GM19438 (cell line): ENCODE results near the gene TMPRSS7.
A peak's percentile ranks its signal among the peaks of the same experiment; 100 is the strongest.

Source experiments
- ATAC-seq: cut with Tn5 transposase; IDR thresholded peaks from one replicate; pipeline ENCODE4 v1.9.1; 2021; ENCODE audit warnings: low read depth; ENCODE audit not compliant: unreplicated experiment

TMPRSS7 gene

DNA sequence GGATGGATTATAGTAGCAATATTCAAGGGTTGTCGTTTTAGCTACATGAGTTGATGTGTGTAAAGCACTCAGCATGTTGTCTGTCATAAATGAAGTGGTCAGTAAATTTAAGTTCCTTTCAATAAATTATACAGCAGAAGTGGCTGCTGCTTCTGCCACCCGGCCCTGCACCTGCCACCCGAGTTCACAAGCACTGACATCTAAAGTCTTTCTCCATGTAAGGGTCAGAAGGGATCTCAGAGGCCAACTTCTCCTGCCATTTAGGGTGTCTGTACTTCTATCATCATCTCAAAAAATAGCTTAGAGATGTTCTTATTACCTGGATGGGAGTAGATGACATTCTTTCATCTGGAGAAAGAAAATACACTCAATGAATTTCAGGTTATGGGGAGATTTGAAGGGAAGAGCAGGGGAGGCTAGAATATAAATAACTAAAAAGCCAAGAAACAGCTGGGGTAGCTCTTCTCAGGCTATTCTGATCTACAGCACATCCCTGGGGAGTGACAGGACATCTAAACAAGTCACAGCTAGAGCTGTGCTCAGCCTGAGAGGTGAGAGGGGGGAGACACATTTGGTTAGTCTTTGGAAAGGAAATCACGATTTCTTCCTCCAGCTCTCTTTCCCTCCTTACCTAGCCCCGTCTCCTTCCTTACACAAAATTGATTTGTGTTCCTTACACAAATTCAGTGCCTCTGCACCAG, 90.5 kb downstream of the TMPRSS7 start:
- ATAC-seq: no peak

DNA sequence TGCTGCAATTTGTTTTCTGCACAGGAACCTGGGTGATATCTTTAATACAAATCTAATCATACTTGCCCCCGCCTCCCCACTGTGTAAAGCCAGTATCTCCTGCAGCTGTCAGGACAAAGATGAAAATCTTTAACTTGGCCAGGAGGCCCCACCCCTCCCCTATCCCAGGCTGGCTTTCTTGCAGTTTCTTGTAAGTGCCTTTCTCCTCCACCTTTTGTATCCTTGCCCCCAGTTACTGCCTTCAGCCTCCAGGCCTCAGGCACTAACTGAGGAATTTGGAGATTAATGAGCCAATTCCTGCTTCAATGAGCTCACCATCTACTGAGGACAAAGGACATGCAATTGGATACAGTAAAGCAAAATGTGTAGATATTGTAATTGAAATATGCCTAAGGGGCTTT, 92.0 kb downstream of the TMPRSS7 start:
- no peak for ATAC-seq

DNA sequence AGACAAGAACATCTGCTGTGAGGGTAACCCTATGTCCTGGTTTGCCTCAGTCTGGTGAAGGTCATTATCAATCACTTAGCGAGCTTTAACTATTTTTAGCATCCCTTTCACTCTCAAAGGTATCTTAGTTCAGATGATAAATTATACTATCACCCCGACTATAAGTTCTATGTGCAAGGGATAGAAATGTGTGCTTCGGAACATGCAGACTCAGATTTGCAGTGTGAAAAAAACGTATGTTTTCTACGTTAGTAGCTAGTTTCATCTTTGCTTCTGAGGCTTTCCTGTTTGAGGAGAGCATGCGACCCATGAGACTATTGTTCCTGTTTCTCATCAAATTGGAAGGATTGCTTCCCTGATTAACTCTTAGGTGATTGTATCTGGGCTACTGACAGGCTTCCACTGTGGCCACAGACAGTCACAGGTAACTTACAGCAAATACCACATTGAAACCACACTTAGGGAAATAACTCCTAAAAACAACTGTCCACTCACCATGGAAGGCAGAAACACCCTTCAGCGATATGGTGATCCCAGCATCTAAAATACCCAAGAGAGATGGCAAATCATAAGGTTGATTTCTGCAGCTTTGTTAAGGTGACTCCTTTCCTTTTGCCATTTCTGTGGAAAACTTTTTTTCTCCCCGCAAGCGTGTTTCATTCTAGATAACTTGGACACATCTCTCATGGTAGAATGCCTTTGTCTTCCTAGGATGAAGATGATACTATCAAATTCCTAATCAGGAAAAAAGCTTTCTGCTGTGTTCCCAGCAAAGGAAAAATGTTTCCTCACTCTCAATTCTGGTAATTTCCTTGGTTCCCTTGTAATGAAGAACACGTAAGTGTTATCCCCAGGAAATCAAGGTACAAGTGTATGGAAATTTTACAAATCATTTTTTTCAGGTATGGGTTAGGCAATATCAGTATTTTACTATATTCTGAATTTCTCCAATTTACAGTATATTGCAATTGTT, 93.3 kb downstream of the TMPRSS7 start:
- ATAC-seq: no peak

DNA sequence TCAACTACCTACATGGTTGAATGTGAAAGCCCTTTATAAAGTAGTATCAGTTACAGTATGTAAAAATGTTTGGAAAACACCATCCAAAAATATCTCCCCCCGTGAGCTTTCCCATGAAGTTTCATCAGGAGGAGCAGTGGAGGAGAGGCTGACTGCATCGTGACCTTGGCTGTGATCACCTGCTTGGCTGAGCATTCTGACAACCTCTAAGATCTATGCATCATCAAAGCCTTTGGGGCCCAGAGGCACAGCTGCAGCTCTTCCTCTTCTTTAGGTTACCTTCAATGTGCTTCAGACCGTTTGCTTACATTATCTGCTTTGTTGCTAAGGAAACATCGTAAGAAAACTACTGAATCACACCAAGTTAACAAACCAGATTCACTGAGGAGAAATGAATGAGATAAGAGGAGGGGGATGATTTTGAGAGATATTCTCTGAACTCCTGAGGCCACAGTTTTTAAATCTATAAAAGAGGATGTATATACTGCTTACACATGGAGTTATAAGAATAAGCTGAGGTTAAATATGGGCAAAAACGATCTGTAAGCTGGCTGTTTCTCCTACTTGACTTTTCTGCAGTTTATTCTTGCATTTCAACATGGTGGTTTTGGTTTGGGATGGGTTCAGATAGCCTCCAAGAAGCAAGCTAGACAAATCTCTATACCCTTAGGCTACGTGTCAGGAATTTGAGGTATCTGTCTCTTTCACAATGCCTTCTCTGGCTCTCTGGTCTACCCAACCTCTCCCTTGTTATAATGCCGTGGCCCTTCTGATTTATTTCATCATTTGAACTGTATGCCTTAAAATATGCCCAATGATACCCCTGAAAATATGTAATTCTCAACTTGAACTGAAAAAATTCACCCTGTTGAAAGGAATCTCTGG, 94.5 kb downstream of the TMPRSS7 start:
- ATAC-seq: peak; percentile 34

DNA sequence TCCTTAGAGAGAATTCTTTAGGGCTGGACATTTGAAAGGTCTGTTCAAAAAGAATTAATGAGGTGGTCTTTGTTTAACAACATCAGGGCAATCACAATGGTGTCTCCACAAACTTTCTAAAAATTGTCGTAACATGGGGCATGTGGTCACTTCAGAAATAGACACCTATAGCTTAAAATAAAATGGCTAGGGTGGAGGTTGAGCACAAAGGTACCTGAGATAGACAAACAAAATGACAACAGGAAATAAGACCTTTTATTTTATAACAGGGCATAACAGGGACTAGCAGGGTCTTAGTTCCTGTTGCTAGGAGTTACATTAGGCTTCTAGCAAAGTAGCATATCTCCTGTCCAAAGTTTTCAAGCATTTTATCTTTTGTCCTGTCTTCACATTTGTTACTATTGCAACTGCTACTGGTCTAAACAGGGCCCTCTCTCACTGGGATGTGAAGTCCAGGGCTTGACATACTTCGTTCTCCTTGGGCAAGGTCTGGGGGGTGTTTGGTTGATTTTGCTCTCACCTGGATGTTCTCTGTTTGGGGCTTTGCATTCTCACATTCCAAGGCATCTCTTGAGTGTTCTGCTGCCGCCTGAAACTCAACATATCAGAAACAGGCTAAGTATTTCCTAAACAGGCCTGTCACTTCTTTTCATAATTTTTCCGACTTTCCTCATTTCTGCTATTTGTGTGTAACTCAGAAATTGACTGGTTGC, 95.5 kb downstream of the TMPRSS7 start:
- ATAC-seq: no peak

DNA sequence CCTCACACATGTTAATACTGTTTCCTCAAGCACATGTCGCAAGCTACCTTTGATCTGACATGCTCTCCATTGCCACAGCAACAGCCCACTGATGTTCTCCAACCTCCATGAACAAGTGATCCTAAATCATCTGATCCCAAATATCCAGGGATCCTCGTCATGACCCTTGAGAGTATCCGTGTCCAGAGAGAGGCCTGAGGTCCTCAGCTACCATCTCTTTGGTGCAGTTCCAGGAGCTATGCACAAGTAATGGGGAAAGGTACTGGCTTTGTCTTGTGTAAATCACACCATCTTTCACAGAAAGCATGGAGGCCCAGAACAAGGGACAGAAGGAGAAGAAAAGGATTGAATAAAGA, 96.1 kb downstream of the TMPRSS7 start:
- ATAC-seq: no peak
